B cell (primary cell): ENCODE results near the gene GAPVD1.

ENCODE experiments used
- EZH2 ChIP-seq: IDR thresholded peaks from 2 replicates; pipeline ENCODE4 v1.6.1; 2012; ENCODE audit warnings: borderline replicate concordance, low read depth, mild to moderate bottlenecking, moderate library complexity, low read length; ENCODE audit not compliant: insufficient read depth, poor library complexity, severe bottlenecking
- TF ChIP-seq, protein P1 (sequence below): fragments of 200-600 bp; IDR thresholded peaks from one replicate; pipeline ENCODE4 v1.8.0; 2022; ENCODE audit warnings: antibody characterized with exemption, mild to moderate bottlenecking

GRCh38 chr9:125372441-125373226, 111.0 kb downstream of the GAPVD1 start:
- TF ChIP-seq, protein P1, sequence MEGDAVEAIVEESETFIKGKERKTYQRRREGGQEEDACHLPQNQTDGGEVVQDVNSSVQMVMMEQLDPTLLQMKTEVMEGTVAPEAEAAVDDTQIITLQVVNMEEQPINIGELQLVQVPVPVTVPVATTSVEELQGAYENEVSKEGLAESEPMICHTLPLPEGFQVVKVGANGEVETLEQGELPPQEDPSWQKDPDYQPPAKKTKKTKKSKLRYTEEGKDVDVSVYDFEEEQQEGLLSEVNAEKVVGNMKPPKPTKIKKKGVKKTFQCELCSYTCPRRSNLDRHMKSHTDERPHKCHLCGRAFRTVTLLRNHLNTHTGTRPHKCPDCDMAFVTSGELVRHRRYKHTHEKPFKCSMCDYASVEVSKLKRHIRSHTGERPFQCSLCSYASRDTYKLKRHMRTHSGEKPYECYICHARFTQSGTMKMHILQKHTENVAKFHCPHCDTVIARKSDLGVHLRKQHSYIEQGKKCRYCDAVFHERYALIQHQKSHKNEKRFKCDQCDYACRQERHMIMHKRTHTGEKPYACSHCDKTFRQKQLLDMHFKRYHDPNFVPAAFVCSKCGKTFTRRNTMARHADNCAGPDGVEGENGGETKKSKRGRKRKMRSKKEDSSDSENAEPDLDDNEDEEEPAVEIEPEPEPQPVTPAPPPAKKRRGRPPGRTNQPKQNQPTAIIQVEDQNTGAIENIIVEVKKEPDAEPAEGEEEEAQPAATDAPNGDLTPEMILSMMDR = no peak
- TF ChIP-seq EZH2 = no peak
